C4-2B (cell line): ENCODE measurements around the gene LYSMD3.

Experiments
- ZFX ChIP-seq: fragments of 450-650 bp; IDR thresholded peaks from 2 replicates; pipeline ENCODE4 v1.6.1; 2017
- TF ChIP-seq, protein P1 (sequence below): fragments of 450-650 bp; conservative IDR thresholded peaks from 2 replicates; pipeline ENCODE4 v1.5.1; 2017; ENCODE audit warnings: mild to moderate bottlenecking

DNA sequence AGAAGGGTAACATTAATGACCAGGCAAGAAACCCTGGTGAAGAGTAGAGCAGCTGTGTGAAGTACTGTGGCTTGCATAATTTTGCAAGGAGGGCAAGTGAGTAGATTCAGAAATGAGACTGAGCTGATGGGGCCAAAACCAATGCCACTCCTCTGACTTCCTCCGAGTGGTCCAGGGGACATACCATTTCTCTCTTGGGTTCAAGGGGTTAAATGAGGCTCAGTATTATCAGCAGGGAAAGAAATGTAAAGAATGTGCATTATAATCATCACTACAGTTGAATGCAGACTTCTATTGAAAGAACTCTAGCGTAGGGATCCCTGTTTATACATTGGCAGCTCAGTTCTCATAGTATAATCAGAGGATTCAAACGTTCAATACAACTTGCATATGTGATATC lies 44.8 kb downstream of the LYSMD3 start:
- TF ChIP-seq, protein P1, sequence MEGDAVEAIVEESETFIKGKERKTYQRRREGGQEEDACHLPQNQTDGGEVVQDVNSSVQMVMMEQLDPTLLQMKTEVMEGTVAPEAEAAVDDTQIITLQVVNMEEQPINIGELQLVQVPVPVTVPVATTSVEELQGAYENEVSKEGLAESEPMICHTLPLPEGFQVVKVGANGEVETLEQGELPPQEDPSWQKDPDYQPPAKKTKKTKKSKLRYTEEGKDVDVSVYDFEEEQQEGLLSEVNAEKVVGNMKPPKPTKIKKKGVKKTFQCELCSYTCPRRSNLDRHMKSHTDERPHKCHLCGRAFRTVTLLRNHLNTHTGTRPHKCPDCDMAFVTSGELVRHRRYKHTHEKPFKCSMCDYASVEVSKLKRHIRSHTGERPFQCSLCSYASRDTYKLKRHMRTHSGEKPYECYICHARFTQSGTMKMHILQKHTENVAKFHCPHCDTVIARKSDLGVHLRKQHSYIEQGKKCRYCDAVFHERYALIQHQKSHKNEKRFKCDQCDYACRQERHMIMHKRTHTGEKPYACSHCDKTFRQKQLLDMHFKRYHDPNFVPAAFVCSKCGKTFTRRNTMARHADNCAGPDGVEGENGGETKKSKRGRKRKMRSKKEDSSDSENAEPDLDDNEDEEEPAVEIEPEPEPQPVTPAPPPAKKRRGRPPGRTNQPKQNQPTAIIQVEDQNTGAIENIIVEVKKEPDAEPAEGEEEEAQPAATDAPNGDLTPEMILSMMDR: no peak
- TF ChIP-seq ZFX: no peak
